Hepatocyte (in vitro differentiated cells): ENCODE data around the gene RB1.

Experiments used
- EZH2 ChIP-seq: fragments of 200-600 bp; sonication (generic); IDR thresholded peaks from 2 replicates; pipeline ENCODE4 v1.6.1; 2016; ENCODE audit warnings: antibody characterized with exemption, mild to moderate bottlenecking, borderline replicate concordance
- EZH2phosphoT487 ChIP-seq: fragments of 200-600 bp; sonication (generic); IDR thresholded peaks from one replicate; pipeline ENCODE4 v1.6.1; 2018; ENCODE audit warnings: antibody characterized with exemption, mild to moderate bottlenecking, low read depth, moderate library complexity; ENCODE audit not compliant: unreplicated experiment, severe bottlenecking
- TF ChIP-seq, protein P1 (sequence below): fragments of 200-600 bp; sonication (generic); IDR thresholded peaks from 2 replicates; pipeline ENCODE4 v1.5.1; 2016; ENCODE audit warnings: antibody characterized with exemption, mild to moderate bottlenecking; ENCODE audit not compliant: poor library complexity

- TF ChIP-seq, protein P1, sequence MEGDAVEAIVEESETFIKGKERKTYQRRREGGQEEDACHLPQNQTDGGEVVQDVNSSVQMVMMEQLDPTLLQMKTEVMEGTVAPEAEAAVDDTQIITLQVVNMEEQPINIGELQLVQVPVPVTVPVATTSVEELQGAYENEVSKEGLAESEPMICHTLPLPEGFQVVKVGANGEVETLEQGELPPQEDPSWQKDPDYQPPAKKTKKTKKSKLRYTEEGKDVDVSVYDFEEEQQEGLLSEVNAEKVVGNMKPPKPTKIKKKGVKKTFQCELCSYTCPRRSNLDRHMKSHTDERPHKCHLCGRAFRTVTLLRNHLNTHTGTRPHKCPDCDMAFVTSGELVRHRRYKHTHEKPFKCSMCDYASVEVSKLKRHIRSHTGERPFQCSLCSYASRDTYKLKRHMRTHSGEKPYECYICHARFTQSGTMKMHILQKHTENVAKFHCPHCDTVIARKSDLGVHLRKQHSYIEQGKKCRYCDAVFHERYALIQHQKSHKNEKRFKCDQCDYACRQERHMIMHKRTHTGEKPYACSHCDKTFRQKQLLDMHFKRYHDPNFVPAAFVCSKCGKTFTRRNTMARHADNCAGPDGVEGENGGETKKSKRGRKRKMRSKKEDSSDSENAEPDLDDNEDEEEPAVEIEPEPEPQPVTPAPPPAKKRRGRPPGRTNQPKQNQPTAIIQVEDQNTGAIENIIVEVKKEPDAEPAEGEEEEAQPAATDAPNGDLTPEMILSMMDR: no peak
- TF ChIP-seq EZH2phosphoT487 (no peak), EZH2 (no peak)
These were observed 45.1 kb upstream of the RB1 start for GRCh38 chr13:48258430-48258829.
